GM12878 (cell line): ENCODE measurements around the gene PPME1. TPM values are rescaled to one million over a fixed set of nuclear protein-coding genes. Genes with fewer than 3 reads are reported as not detected.
"Not testable (repeated sequence)": the region's sequence is repeated elsewhere in the genome, so short reads cannot be mapped to it uniquely, and the experiment has no call there.

Experiments
- ATAC-seq: fragments of 200-7000 bp; cut with Tn5 transposase; 3 replicates; pipeline ENCODE4 v1.9.1; 2020; ENCODE audit warnings: mild to moderate bottlenecking, moderate library complexity
- BruUV-seq: library from RNA; stranded (reverse); fragments of 400-500 nt; replicated peaks from 2 replicates; lab custom pipeline; 2021; lab: Mats Ljungman, UMichigan
- CTCF ChIA-PET: fragments of 300-600 bp; sonication (Branson Sonifier 250); formaldehyde crosslinking; extraction: SDS; loops from one replicate; lab custom pipeline; 2021; ENCODE audit warnings: inconsistent platforms; lab: Yijun Ruan, JAX
- POLR2A ChIA-PET: fragments of 350-600 bp; formaldehyde crosslinking; extraction: SDS; loops from one replicate; lab custom pipeline; 2021; ENCODE audit warnings: inconsistent platforms; lab: Charles Lee
- RAD21 ChIA-PET: fragments of 300-600 bp; sonication (Branson Sonifier 250); formaldehyde crosslinking; loops from one replicate; lab custom pipeline; 2023; ENCODE audit warnings: antibody characterized with exemption; ENCODE audit not compliant: unreplicated experiment; lab: Charles Lee
- SMC1A ChIA-PET: fragments of 300-600 bp; sonication (Branson Sonifier 250); formaldehyde crosslinking; loops from one replicate; lab custom pipeline; 2023; ENCODE audit not compliant: unreplicated experiment, uncharacterized antibody; lab: Charles Lee
- DNase-seq: peaks from one replicate; pipeline ENCODE4 v3.0.0-alpha.2; 2011; ENCODE audit warnings: low read depth, low spot score
- FAIRE-seq: peaks from 3 replicates; lab custom pipeline; 2011; peaks lifted over from hg19 to GRCh38; lab: Jason Lieb, UNC
- H2AFZ ChIP-seq: 2 replicates; pipeline ENCODE4 v1.6.0; 2011; ENCODE audit warnings: low read depth, low read length, control low read depth; ENCODE audit not compliant: control insufficient read depth
- H3K27ac ChIP-seq: 2 replicates; pipeline ENCODE4 v1.5.1; 2011; ENCODE audit warnings: control low read depth; ENCODE audit not compliant: control insufficient read depth, insufficient read depth
- H3K27me3 ChIP-seq, 2 experiments: replicated peaks in 1 of 2; 2 replicates each; pipeline versions ENCODE4 v1.6.0 to v1.6.1; 2011; ENCODE audit warnings: low read length in 1 of 2; ENCODE audit not compliant: control insufficient read depth in 2 of 2, insufficient read depth in 2 of 2
- H3K36me3 ChIP-seq, 2 experiments: 2 replicates each; pipeline ENCODE4 v1.5.1; 2011; ENCODE audit warnings: low read length in 1 of 2; ENCODE audit not compliant: control insufficient read depth in 2 of 2, insufficient read depth in 2 of 2
- H3K4me1 ChIP-seq: 2 replicates; pipeline ENCODE4 v1.6.1; 2011; ENCODE audit warnings: mild to moderate bottlenecking, low read length, moderate library complexity, mixed read lengths; ENCODE audit not compliant: control insufficient read depth, insufficient read depth
- H3K4me2 ChIP-seq: 2 replicates; pipeline ENCODE4 v1.6.0; 2011; ENCODE audit warnings: control low read depth; ENCODE audit not compliant: control insufficient read depth, insufficient read depth
- H3K4me3 ChIP-seq: fragments of 200-600 bp; sonication (generic); 2 replicates; pipeline ENCODE4 v1.5.1; 2016
- H3K79me2 ChIP-seq: 2 replicates; pipeline ENCODE4 v1.6.0; 2011; ENCODE audit warnings: low read length; ENCODE audit not compliant: control insufficient read depth, insufficient read depth
- H3K9ac ChIP-seq: 2 replicates; pipeline ENCODE4 v1.8.0; 2011; ENCODE audit warnings: low read length, control low read depth, mixed read lengths; ENCODE audit not compliant: control insufficient read depth, insufficient read depth
- H3K9me3 ChIP-seq: replicated peaks from 3 replicates; pipeline ENCODE4 v1.5.1; 2011; ENCODE audit warnings: mild to moderate bottlenecking, low read length; ENCODE audit not compliant: control insufficient read depth, insufficient read depth
- H4K20me1 ChIP-seq: 2 replicates; pipeline ENCODE4 v1.6.0; 2011; ENCODE audit not compliant: control insufficient read depth, insufficient read depth
- CEBPZ ChIP-seq: fragments of 150-350 bp; IDR thresholded peaks from 2 replicates; pipeline ENCODE4 v1.6.1; 2016; ENCODE audit warnings: low read depth, low read length
- SMC3 ChIP-seq: IDR thresholded peaks from 2 replicates; pipeline ENCODE4 v1.6.1; 2011; ENCODE audit warnings: low read length, improper control_type of control experiment, borderline replicate concordance
- WRNIP1 ChIP-seq: IDR thresholded peaks from 2 replicates; pipeline ENCODE4 v1.6.1; 2011; ENCODE audit warnings: low read depth, low read length, improper control_type of control experiment, borderline replicate concordance
- WGBS: methylation state at CpG from one replicate; pipeline ENCODE4 v1.1.6; 2016; ENCODE audit warnings: low lambda C conversion rate; ENCODE audit not compliant: insufficient replicate concordance, insufficient coverage; ENCODE audit errors: missing lambda C conversion rate; 5-methylcytosine and 5-hydroxymethylcytosine counted together
- in situ Hi-C: fragments of 300-500 bp; cut with MboI; formaldehyde crosslinking; loops from 9 replicates; pipeline ENCODE4 v1.14.3; 2018; ENCODE audit warnings: mixed read lengths
- intact Hi-C: fragments of 100-400 bp; cut with micrococcal nuclease; formaldehyde crosslinking; loops from one replicate; pipeline ENCODE4 v1.14.2; 2022; ENCODE audit not compliant: unreplicated experiment
- polyA plus RNA-seq, 11 experiments: library from polyadenylated mRNA; depleted of rRNA in 4 of 11; unstranded in 6 of 11; stranded (reverse) in 5 of 11; fragments of >200 nt; fragmentation: Nextera tagmentation in 4 of 11; fragmentation: Illumina TruSeq in 1 of 11; extraction: Ambion mirVana in 4 of 11; extraction: Trizol in 1 of 11; gene quantifications; 1 replicate in 1 of 11; 2 replicates in 10 of 11; pipeline versions ENCODE4 v1.2.1 to v1.2.3, GENCODE V29; 2011 to 2016; ENCODE audit warnings: inconsistent platforms in 2 of 11, missing spikeins in 2 of 11, low read depth in 1 of 11
- total RNA-seq, 4 experiments: library from RNA; depleted of rRNA in 3 of 4; stranded (reverse); fragments of >200 nt in 3 of 4; fragmentation: Illumina TruSeq in 1 of 4; extraction: Trizol in 1 of 4; gene quantifications; 2 replicates each; pipeline versions ENCODE4 v1.2.1 to v1.2.3, GENCODE V29; 2013 to 2021

PPME1 gene
- total and polyA plus RNA-seq, 10 of the 15 experiments (the other 5 are each of a cell fraction or from before 2014, with no cell fraction given) = 3.1 to 51.4 (median 20.8) TPM

- CTCF ChIA-PET, H3K9me3 ChIP-seq, H3K27ac ChIP-seq, intact Hi-C loops, DNase-seq, POLR2A ChIA-PET, in situ Hi-C loops, H3K4me1 ChIP-seq, RAD21 ChIA-PET, BruUV-seq, ATAC-seq, H3K9ac ChIP-seq, H3K36me3 ChIP-seq, H4K20me1 ChIP-seq, H3K79me2 ChIP-seq, H3K27me3 ChIP-seq, FAIRE-seq, H3K4me2 ChIP-seq, SMC1A ChIA-PET, H3K4me3 ChIP-seq, H2AFZ ChIP-seq: not testable (repeated sequence)
- 95% methylated on average over 26 of the region's 33 CpGs for WGBS
Observed at GRCh38 chr11:74129121-74129520, 42.0 kb upstream of the PPME1 start.

GRCh38 chr11:74132833-74133232 is 38.3 kb upstream of the PPME1 start:
- RAD21 ChIA-PET = no interaction called here
- no peak overlapping the region for H2AFZ ChIP-seq
- POLR2A ChIA-PET = no interaction called here
- H3K4me3 ChIP-seq = no peak overlapping the region
- no peak overlapping the region for H3K27ac ChIP-seq
- H3K4me1 ChIP-seq = no peaks in the 10 kb centered on the region
- no TSS peak for BruUV-seq
- H3K79me2 ChIP-seq = no peaks in the 10 kb centered on the region
- no peaks in the 10 kb centered on the region for H3K9me3 ChIP-seq
- intact Hi-C loops = no loop called here
- CTCF ChIA-PET = interaction anchor here (0.6 to 1.2 kb wide), 2 partner anchors 29 to 650 kb away, joined by 4 read pairs; no protein-coding TSS in a partner anchor
- H3K9ac ChIP-seq = no peak overlapping the region
- SMC1A ChIA-PET = no interaction called here
- no peaks in the 10 kb centered on the region for H4K20me1 ChIP-seq
- H3K4me2 ChIP-seq = no peak overlapping the region
- no peaks in the 10 kb centered on the region; a peak in 1 of 4 replicates for H3K36me3 ChIP-seq
- 96% methylated on average over 3 of the region's 3 CpGs for WGBS
- TF ChIP-seq SMC3 (no peak), CEBPZ (no peak), WRNIP1 (no peak)
- TF ChIP-seq, all 136 proteins: peak for 0
- H3K27me3 ChIP-seq = no peaks in the 10 kb centered on the region
- DNase-seq = no peak
- no peak for FAIRE-seq
- in situ Hi-C loops = no loop called here
- ATAC-seq = no peak
